Hepatocyte (in vitro differentiated cells): ENCODE measurements around the gene NUP50. TPM values are rescaled to one million over a fixed set of nuclear protein-coding genes. Genes with fewer than 3 reads are reported as not detected.

Experiments used
- DNase-seq: peaks from one replicate; pipeline ENCODE4 v3.0.0-alpha.2; 2016; ENCODE audit warnings: low spot score
- H2AFZ ChIP-seq: fragments of 200-600 bp; sonication (generic); 2 replicates; pipeline ENCODE4 v1.6.0; 2016; ENCODE audit warnings: antibody characterized with exemption, mild to moderate bottlenecking
- H3K27ac ChIP-seq: fragments of 200-600 bp; sonication (generic); 2 replicates; pipeline ENCODE4 v1.5.1; 2016; ENCODE audit warnings: mild to moderate bottlenecking
- H3K27me3 ChIP-seq: fragments of 200-600 bp; sonication (generic); 2 replicates; pipeline ENCODE4 v1.6.1; 2016
- H3K36me3 ChIP-seq: fragments of 200-600 bp; sonication (generic); replicated peaks from 2 replicates; pipeline ENCODE4 v1.5.1; 2016; ENCODE audit warnings: low read depth; ENCODE audit not compliant: insufficient read depth
- H3K4me1 ChIP-seq: fragments of 200-600 bp; sonication (generic); 2 replicates; pipeline ENCODE4 v1.5.1; 2016; ENCODE audit warnings: mild to moderate bottlenecking, moderate library complexity; ENCODE audit not compliant: insufficient read depth
- H3K4me2 ChIP-seq: fragments of 200-600 bp; sonication (generic); 2 replicates; pipeline ENCODE4 v1.6.0; 2016
- H3K4me3 ChIP-seq: fragments of 200-600 bp; sonication (generic); 2 replicates; pipeline ENCODE4 v1.5.1; 2016; ENCODE audit warnings: mild to moderate bottlenecking
- H3K79me2 ChIP-seq: fragments of 200-600 bp; sonication (generic); 2 replicates; pipeline ENCODE4 v1.6.0; 2017; ENCODE audit warnings: mild to moderate bottlenecking
- H3K9me2 ChIP-seq: fragments of 200-600 bp; sonication (generic); replicated peaks from 2 replicates; pipeline ENCODE4 v1.6.0; 2017; ENCODE audit warnings: mild to moderate bottlenecking; ENCODE audit not compliant: insufficient read depth
- H3K9me3 ChIP-seq: fragments of 200-600 bp; sonication (generic); 2 replicates; pipeline ENCODE4 v1.5.1; 2016; ENCODE audit warnings: low read depth, mild to moderate bottlenecking
- H4K20me1 ChIP-seq: fragments of 200-600 bp; sonication (generic); 2 replicates; pipeline ENCODE4 v1.6.0; 2016; ENCODE audit warnings: mild to moderate bottlenecking; ENCODE audit not compliant: insufficient read depth, poor library complexity, severe bottlenecking
- EZH2 ChIP-seq: fragments of 200-600 bp; sonication (generic); IDR thresholded peaks from 2 replicates; pipeline ENCODE4 v1.6.1; 2016; ENCODE audit warnings: antibody characterized with exemption, mild to moderate bottlenecking, borderline replicate concordance
- EZH2phosphoT487 ChIP-seq: fragments of 200-600 bp; sonication (generic); IDR thresholded peaks from one replicate; pipeline ENCODE4 v1.6.1; 2018; ENCODE audit warnings: antibody characterized with exemption, mild to moderate bottlenecking, low read depth, moderate library complexity; ENCODE audit not compliant: unreplicated experiment, severe bottlenecking
- WGBS: methylation state at CpG from one replicate; pipeline ENCODE4 v1.1.6; 2016; ENCODE audit warnings: low lambda C conversion rate; ENCODE audit errors: missing lambda C conversion rate; 5-methylcytosine and 5-hydroxymethylcytosine counted together
- polyA plus RNA-seq: library from polyadenylated mRNA; unstranded; fragments of >200 nt; fragmentation: Nextera tagmentation; extraction: Ambion mirVana; gene quantifications from 2 replicates; pipeline ENCODE4 v1.2.1, GENCODE V29; 2016
- total RNA-seq: library from RNA; depleted of rRNA; stranded (reverse); fragments of >200 nt; gene quantifications from 2 replicates; pipeline ENCODE4 v1.2.3, GENCODE V29; 2014
- TF ChIP-seq, protein P1 (sequence below): fragments of 200-600 bp; sonication (generic); IDR thresholded peaks from 2 replicates; pipeline ENCODE4 v1.5.1; 2016; ENCODE audit warnings: antibody characterized with exemption, mild to moderate bottlenecking; ENCODE audit not compliant: poor library complexity

The NUP50 gene
- total and polyA plus RNA-seq, 2 experiments from 2014 or later: 16.0 to 43.8 TPM

DNA sequence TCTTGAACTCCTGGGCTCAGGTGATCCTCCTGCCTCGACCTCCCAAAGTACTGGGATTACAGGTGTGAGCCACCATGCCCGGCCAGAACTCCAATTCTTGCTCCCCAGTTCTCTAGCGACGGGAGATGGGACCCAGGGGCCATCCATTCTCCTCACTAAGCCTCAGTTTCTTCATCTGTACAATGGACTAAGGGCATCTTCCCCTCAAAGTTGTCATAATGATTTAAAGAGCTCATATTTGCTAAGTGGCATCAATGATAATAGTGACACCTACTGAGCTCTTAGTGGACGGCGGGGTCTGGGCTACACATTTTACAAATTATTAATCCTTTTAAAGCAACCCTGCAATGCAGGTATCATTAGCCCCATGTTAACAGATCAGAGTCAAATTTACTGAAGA is 42.5 kb downstream of the NUP50 start:
- Histone ChIP-seq H2AFZ (no peak overlapping the region), H3K9me3 (no peaks in the 10 kb centered on the region), H3K27ac (no peak overlapping the region), H3K27me3 (no peaks in the 10 kb centered on the region), H3K4me1 (peaks cover 16% of the 10 kb centered on the region), H3K36me3 (no peaks in the 10 kb centered on the region), H4K20me1 (no peaks in the 10 kb centered on the region), H3K79me2 (no peaks in the 10 kb centered on the region), H3K9me2 (no peaks in the 10 kb centered on the region), H3K4me2 (no peak overlapping the region), H3K4me3 (no peak overlapping the region)
- WGBS: 93% methylated on average over 6 of the region's 6 CpGs
- TF ChIP-seq EZH2phosphoT487: no peak
- TF ChIP-seq EZH2: no peak
- TF ChIP-seq, protein P1, sequence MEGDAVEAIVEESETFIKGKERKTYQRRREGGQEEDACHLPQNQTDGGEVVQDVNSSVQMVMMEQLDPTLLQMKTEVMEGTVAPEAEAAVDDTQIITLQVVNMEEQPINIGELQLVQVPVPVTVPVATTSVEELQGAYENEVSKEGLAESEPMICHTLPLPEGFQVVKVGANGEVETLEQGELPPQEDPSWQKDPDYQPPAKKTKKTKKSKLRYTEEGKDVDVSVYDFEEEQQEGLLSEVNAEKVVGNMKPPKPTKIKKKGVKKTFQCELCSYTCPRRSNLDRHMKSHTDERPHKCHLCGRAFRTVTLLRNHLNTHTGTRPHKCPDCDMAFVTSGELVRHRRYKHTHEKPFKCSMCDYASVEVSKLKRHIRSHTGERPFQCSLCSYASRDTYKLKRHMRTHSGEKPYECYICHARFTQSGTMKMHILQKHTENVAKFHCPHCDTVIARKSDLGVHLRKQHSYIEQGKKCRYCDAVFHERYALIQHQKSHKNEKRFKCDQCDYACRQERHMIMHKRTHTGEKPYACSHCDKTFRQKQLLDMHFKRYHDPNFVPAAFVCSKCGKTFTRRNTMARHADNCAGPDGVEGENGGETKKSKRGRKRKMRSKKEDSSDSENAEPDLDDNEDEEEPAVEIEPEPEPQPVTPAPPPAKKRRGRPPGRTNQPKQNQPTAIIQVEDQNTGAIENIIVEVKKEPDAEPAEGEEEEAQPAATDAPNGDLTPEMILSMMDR: no peak
- DNase-seq: no peak

DNA sequence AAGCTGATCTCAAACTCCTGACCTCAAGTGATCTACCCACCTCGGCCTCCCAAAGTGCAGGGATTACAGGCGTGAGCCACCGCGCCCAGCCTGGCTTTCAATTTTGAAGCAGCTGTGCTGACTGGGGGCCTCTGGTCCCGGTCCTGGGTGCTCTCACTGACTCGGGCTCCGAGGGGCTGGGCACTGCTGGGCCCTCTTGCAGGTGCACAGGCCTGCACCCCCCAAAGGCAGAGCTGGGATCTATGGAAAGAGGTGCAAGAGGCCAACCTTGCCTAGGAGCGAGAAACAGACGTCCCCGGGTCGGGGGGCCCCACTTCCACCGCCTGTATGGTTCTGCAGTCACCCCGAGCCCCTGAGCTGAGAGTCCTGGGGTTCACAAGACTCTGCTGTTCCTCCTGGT is 43.8 kb downstream of the NUP50 start:
- Histone ChIP-seq H3K4me2 (no peak overlapping the region), H3K27me3 (no peaks in the 10 kb centered on the region), H3K79me2 (peaks cover 6% of the 10 kb centered on the region), H3K36me3 (no peaks in the 10 kb centered on the region), H3K4me3 (no peak overlapping the region), H3K9me2 (no peaks in the 10 kb centered on the region), H4K20me1 (no peaks in the 10 kb centered on the region), H3K27ac (no peak overlapping the region), H3K9me3 (no peaks in the 10 kb centered on the region), H3K4me1 (peaks cover 19% of the 10 kb centered on the region), H2AFZ (no peak overlapping the region)
- WGBS: 96% methylated on average over 13 of the region's 13 CpGs
- DNase-seq: no peak
- TF ChIP-seq, protein P1: no peak
- TF ChIP-seq EZH2 (no peak), EZH2phosphoT487 (no peak)

DNA sequence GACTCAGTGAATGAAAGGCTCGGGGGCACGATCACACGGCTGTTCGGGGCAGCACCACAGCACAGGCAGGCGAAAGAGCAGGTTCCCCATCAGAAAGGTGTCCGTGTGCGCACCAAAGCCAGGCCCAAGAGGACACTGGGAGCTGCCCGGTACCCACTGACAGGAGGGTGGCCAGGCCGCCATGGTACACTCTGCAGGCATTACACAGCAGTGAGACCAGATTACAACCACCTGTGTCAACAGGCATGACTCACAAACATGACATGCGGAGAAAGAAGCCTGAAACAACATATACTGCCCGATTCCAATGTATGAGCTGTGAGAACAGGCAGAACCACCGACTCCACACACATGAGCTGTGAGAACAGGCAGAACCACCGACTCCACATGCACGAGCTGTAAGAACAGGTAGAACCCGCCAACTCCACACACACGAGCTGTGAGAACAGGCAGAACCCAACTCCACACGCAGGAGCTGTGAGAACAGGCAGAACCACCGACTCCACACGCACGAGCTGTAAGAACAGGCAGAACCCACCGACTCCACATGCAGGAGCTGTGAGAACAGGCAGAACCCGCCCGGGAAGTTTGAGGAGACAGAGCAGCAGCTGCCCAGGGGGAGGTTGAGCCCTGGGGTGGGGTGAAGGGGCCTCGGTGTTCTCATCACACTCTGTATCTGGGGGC is 44.4 kb downstream of the NUP50 start:
- WGBS: 84% methylated on average over 24 of the region's 24 CpGs
- Histone ChIP-seq H3K36me3 (no peaks in the 10 kb centered on the region), H3K9me2 (no peaks in the 10 kb centered on the region), H3K4me1 (peaks cover 25% of the 10 kb centered on the region), H3K4me2 (no peak overlapping the region), H3K79me2 (peaks cover 6% of the 10 kb centered on the region), H4K20me1 (peaks cover 6% of the 10 kb centered on the region), H3K4me3 (no peak overlapping the region), H2AFZ (no peak overlapping the region), H3K27ac (peak overlapping the region; percentile 31), H3K9me3 (no peaks in the 10 kb centered on the region), H3K27me3 (no peaks in the 10 kb centered on the region)
- DNase-seq: peak; percentile 44
- TF ChIP-seq EZH2: no peak
- TF ChIP-seq EZH2phosphoT487: no peak
- TF ChIP-seq, protein P1: no peak
